HL-60 (cell line): Measurements from ENCODE around the gene ARID3C.

Experiments
- CTCF ChIP-seq: IDR thresholded peaks from one replicate; pipeline ENCODE4 v1.5.1; 2011; ENCODE audit warnings: low read length, control low read depth, inconsistent platforms; ENCODE audit not compliant: insufficient read depth
- GABPA ChIP-seq: IDR thresholded peaks from 2 replicates; pipeline ENCODE4 v1.6.1; 2012; ENCODE audit warnings: low read depth
- POLR2AphosphoS5 ChIP-seq: IDR thresholded peaks from 2 replicates; pipeline ENCODE4 v1.6.1; 2012; ENCODE audit warnings: low read depth
- REST ChIP-seq: IDR thresholded peaks from 2 replicates; pipeline ENCODE4 v1.6.1; 2012; ENCODE audit warnings: low read depth; ENCODE audit not compliant: insufficient replicate concordance

- no peak for TF ChIP-seq REST
- no peak for TF ChIP-seq CTCF
- TF ChIP-seq POLR2AphosphoS5, result no peak
- no peak for TF ChIP-seq GABPA
Observed at GRCh38 chr9:34625186-34625486, 3.7 kb downstream of the ARID3C start.
